ENCODE data around the gene CSTA.

The CSTA gene

DNA sequence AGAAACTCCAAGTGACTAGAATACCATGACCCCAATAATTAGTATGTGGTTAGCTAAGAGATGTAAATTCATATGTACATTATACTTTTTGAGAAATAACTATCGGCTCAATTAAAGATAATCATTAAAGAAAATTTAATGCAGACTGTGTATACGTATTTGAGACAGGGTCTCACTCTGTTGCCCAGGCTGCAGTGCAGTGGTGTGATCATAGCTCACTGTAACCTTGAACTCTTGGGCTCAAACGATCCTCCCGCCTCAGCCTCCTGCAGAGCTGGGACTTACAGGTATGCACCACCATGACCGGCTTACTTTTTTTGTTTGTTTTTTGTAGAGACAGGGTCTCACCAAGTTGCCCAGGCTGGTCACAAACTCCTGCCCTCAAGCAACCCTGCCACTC, 8.7 kb upstream of the CSTA start:
- DNase-seq (ENCODE audit: low read depth): no peak
- no peak overlapping the region for H3K4me3 ChIP-seq (ENCODE audit: low read depth, low read length)
- TF ChIP-seq, protein P1, sequence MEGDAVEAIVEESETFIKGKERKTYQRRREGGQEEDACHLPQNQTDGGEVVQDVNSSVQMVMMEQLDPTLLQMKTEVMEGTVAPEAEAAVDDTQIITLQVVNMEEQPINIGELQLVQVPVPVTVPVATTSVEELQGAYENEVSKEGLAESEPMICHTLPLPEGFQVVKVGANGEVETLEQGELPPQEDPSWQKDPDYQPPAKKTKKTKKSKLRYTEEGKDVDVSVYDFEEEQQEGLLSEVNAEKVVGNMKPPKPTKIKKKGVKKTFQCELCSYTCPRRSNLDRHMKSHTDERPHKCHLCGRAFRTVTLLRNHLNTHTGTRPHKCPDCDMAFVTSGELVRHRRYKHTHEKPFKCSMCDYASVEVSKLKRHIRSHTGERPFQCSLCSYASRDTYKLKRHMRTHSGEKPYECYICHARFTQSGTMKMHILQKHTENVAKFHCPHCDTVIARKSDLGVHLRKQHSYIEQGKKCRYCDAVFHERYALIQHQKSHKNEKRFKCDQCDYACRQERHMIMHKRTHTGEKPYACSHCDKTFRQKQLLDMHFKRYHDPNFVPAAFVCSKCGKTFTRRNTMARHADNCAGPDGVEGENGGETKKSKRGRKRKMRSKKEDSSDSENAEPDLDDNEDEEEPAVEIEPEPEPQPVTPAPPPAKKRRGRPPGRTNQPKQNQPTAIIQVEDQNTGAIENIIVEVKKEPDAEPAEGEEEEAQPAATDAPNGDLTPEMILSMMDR (conservative IDR thresholded peaks at IDR 0.05; ENCODE audit: low read depth, low read length): no peak

DNA sequence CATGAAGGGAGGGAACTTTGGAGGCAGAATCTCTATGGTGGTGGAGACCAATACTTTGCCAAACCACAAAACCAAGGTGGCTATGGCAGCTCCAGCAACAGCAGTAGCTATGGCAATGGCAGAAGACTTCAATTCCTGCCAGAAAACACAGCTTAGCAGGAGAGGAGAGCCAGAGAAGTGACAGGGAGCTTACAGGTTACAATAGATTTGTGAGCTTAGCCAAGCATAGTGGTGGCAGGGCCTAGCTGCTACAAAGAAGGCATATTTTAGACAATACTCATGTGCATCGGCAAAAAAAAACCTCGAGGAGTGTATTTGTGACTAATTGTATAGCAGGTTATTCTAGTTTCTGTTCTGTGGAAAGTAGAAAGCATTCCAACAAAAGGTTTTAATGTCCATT, 6.4 kb upstream of the CSTA start:
- H3K4me3 ChIP-seq (ENCODE audit: low read depth, low read length): no peak overlapping the region
- no peak for DNase-seq (ENCODE audit: low read depth)
- TF ChIP-seq, protein P1 (conservative IDR thresholded peaks at IDR 0.05; ENCODE audit: low read depth, low read length): no peak

DNA sequence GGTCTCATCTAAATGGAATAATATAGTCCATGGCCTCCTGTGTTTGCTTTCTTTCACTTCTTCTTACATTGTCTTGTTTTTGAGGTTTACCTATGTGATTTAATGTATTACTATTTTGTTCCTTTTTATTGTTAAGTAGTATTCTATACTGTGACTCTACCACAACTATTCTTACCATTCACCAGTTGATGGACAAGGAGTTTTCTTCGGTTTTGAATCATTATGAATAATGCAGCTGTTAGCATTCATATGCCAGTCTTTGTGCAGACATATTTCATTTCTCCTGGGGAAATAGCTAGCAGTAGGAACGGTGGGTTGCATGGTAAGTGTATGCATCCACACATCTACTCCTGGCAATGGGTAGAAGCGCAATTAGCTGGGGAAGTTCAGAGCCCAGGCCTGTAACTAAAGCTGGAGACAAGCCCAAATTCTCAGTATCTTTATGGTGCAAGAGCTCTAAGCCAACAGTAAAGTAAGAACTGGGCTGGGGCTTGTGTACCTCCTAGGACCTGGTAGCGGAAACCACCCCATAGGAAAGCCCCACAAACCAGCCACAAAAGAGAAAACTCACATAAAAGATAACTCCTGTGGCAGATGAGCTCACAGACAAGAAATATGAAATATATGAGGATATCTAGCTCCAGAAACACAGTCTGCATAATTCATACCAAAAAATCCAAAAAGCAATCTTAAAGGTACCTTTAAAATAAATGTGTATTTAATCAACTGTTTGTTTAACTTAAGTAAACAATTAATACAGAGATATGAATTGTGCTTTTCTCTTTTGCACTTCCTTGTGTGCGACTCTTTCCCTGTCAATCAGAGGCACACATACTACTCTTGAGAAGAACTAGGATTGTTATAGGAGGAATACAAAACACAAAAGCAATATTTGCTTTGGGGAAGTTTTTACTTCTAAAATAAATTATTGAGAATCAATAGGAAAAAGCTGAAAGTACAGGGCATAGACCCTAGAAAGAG, 2.7 kb upstream of the CSTA start:
- no peak for DNase-seq (ENCODE audit: low read depth)
- H3K4me3 ChIP-seq (ENCODE audit: low read depth, low read length): no peak overlapping the region
- TF ChIP-seq, protein P1 (conservative IDR thresholded peaks at IDR 0.05; ENCODE audit: low read depth, low read length): no peak

DNA sequence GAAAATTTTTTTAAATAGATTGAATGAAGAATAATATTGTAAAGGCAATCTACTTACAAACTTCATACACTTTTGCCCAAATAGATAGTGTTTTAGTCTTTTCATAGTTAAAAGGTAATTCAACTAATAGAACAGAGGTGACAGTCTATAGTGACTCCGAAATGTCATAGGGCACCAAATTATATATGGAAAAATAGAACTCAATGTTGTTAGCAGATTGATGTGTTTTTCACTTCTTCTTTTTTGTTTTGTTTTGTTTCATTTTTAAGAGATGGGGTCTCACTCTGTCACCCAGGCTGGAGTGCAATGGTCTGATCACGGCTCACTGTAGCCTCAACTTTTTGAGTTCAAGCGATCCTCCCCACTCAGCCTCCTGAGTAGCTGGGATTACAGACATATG, 721 bp downstream of the CSTA start:
- no peak overlapping the region for H3K4me3 ChIP-seq (ENCODE audit: low read depth, low read length)
- TF ChIP-seq, protein P1 (conservative IDR thresholded peaks at IDR 0.05; ENCODE audit: low read depth, low read length): no peak
- DNase-seq (ENCODE audit: low read depth): no peak

DNA sequence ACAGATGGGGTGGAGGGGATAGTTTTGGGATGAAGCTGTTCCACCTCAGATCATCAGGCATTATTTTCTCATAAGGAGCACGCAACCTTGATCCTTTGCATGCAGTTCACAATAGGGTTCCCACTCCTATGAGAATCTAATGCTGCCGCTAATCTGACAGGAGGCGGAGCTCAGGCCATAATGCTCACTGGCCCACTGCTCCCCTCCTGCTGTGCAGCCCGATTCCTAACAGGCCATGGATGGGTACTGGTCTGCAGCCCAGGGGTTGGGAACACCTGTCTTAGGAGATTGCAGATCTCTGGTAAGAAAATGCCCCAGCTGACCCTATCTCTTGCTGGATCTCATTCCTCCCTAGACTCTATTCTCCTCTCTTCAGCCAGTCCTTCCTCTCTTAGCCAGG, 6.8 kb downstream of the CSTA start:
- no peak for DNase-seq (ENCODE audit: low read depth)
- no peak overlapping the region for H3K4me3 ChIP-seq (ENCODE audit: low read depth, low read length)
- TF ChIP-seq, protein P1 (conservative IDR thresholded peaks at IDR 0.05; ENCODE audit: low read depth, low read length): no peak

DNA sequence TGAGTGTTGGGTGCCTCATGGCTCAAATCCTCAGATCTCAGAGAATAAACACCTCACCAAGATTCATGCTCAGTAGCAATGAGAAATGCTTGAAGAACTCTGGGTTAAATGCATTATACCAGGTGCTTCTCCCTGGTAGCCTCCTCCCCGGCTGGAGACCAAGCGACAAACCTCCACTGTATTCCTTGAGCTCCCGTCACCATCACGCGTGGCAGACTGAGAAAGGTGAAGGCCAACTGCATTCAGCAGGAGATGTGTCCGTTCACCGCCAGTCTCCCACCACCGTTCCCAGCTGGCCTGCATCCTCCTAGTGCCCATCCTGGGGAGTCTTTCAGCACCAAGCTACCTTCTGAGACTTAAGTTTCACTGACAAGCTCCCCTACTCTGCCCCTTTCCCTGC, 7.5 kb downstream of the CSTA start:
- DNase-seq (ENCODE audit: low read depth): no peak
- TF ChIP-seq, protein P1 (conservative IDR thresholded peaks at IDR 0.05; ENCODE audit: low read depth, low read length): no peak
- no peak overlapping the region for H3K4me3 ChIP-seq (ENCODE audit: low read depth, low read length)

DNA sequence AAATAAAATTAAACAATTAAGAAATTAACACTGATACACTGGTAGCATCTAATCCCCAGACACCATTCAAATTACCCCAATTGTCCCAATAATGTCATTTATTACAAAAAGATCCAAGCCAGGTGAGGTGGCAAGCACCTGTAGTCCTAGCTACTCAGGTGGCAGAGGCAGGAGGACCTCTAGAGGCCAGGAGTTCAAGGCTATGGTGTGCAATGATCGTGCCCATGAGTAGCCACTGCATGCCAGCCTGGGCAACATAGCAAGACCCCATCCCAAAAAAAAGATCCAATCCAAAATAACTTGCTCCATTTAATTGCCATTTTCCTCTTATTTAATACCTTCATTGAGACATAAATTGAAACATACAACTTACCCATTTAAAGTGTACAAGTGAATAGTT, 17.8 kb downstream of the CSTA start:
- no peak for DNase-seq (ENCODE audit: low read depth)
- no peak overlapping the region for H3K4me3 ChIP-seq (ENCODE audit: low read depth, low read length)
- TF ChIP-seq, protein P1 (conservative IDR thresholded peaks at IDR 0.05; ENCODE audit: low read depth, low read length): no peak
